Measurements from ENCODE around the gene KLHL7.

Gene KLHL7

GRCh38 chr7:23072048-23072447, 33.5 kb upstream of the KLHL7 start:
- Histone ChIP-seq H3F3A (ENCODE audit: insufficient read depth, low read length) (no peaks in the 10 kb centered on the region), H4K20me1 (ENCODE audit: insufficient read depth, low read length) (no peaks in the 10 kb centered on the region), H3K4me3 (ENCODE audit: low read depth, low read length, poor library complexity, severe bottlenecking) (no peak overlapping the region), H3K4me2 (ENCODE audit: low read length) (no peak overlapping the region), H2AFZ (ENCODE audit: low read length) (no peak overlapping the region), H3K36me3 (ENCODE audit: insufficient read depth, low read length) (no peaks in the 10 kb centered on the region), H3K9me3 (ENCODE audit: low read length) (no peaks in the 10 kb centered on the region), H3K9me2 (ENCODE audit: low read depth, low read length) (no peaks in the 10 kb centered on the region), H3K79me2 (ENCODE audit: insufficient read depth, low read length) (no peaks in the 10 kb centered on the region), H3K27ac (ENCODE audit: low read depth, low read length, poor library complexity, severe bottlenecking) (no peak overlapping the region), H3K27me3 (ENCODE audit: insufficient read depth, low read length) (no peaks in the 10 kb centered on the region), H3K9ac (ENCODE audit: low read length) (no peak overlapping the region), H3K4me1 (ENCODE audit: insufficient read depth, low read length, severe bottlenecking) (no peaks in the 10 kb centered on the region)
- no peak for TF ChIP-seq EZH2 (IDR thresholded peaks at IDR 0.05; ENCODE audit: borderline replicate concordance, low read length)
- TF ChIP-seq CTCF (IDR thresholded peaks at IDR 0.05; ENCODE audit: low read length), result peak; percentile 37; the same call in 1 of the 2 replicates

GRCh38 chr7:23072922-23073321, 32.7 kb upstream of the KLHL7 start:
- Histone ChIP-seq H3K9me2 (ENCODE audit: low read depth, low read length) (no peaks in the 10 kb centered on the region), H3K9me3 (ENCODE audit: low read length) (no peaks in the 10 kb centered on the region), H3K4me3 (ENCODE audit: low read depth, low read length, poor library complexity, severe bottlenecking) (no peak overlapping the region), H3K9ac (ENCODE audit: low read length) (no peak overlapping the region), H3K27ac (ENCODE audit: low read depth, low read length, poor library complexity, severe bottlenecking) (no peak overlapping the region), H3K79me2 (ENCODE audit: insufficient read depth, low read length) (no peaks in the 10 kb centered on the region), H4K20me1 (ENCODE audit: insufficient read depth, low read length) (no peaks in the 10 kb centered on the region), H3K27me3 (ENCODE audit: insufficient read depth, low read length) (no peaks in the 10 kb centered on the region), H3K4me1 (ENCODE audit: insufficient read depth, low read length, severe bottlenecking) (no peaks in the 10 kb centered on the region), H2AFZ (ENCODE audit: low read length) (no peak overlapping the region), H3F3A (ENCODE audit: insufficient read depth, low read length) (no peaks in the 10 kb centered on the region), H3K4me2 (ENCODE audit: low read length) (no peak overlapping the region), H3K36me3 (ENCODE audit: insufficient read depth, low read length) (no peaks in the 10 kb centered on the region)
- no peak for TF ChIP-seq CTCF (IDR thresholded peaks at IDR 0.05; ENCODE audit: low read length)
- no peak for TF ChIP-seq EZH2 (IDR thresholded peaks at IDR 0.05; ENCODE audit: borderline replicate concordance, low read length)

- no peak overlapping the region for H3K9ac ChIP-seq (ENCODE audit: low read length)
- no peak overlapping the region for H2AFZ ChIP-seq (ENCODE audit: low read length)
- TF ChIP-seq CTCF (IDR thresholded peaks at IDR 0.05; ENCODE audit: low read length), result no peak
- TF ChIP-seq EZH2 (IDR thresholded peaks at IDR 0.05; ENCODE audit: borderline replicate concordance, low read length), result no peak
Measured at GRCh38 chr7:23074443-23075261, 30.9 kb upstream of the KLHL7 start.

More at GRCh38 chr7:23074443-23075261, 30.9 kb upstream of the KLHL7 start:
- Histone ChIP-seq H3K79me2 (ENCODE audit: insufficient read depth, low read length) (no peaks in the 10 kb centered on the region), H3K9me3 (ENCODE audit: low read length) (no peaks in the 10 kb centered on the region), H3K27ac (ENCODE audit: low read depth, low read length, poor library complexity, severe bottlenecking) (no peak overlapping the region), H3K4me3 (ENCODE audit: low read depth, low read length, poor library complexity, severe bottlenecking) (no peak overlapping the region), H3K36me3 (ENCODE audit: insufficient read depth, low read length) (no peaks in the 10 kb centered on the region), H3K9me2 (ENCODE audit: low read depth, low read length) (no peaks in the 10 kb centered on the region), H3K4me1 (ENCODE audit: insufficient read depth, low read length, severe bottlenecking) (no peaks in the 10 kb centered on the region), H3K4me2 (ENCODE audit: low read length) (no peak overlapping the region), H4K20me1 (ENCODE audit: insufficient read depth, low read length) (no peaks in the 10 kb centered on the region), H3F3A (ENCODE audit: insufficient read depth, low read length) (no peaks in the 10 kb centered on the region), H3K27me3 (ENCODE audit: insufficient read depth, low read length) (no peaks in the 10 kb centered on the region)

Measured in OCI-LY1 (cell line).